RWPE2 (cell line): Measurements from ENCODE around the gene OPRD1.

Experiments
- ATAC-seq: fragments of 200-7000 bp; cut with Tn5 transposase; 3 replicates; pipeline ENCODE4 v1.9.1; 2021; ENCODE audit warnings: low read depth
- DNase-seq: peaks from one replicate; pipeline ENCODE4 v3.0.0-alpha.2; 2020; ENCODE audit warnings: low spot score
- H3K27ac ChIP-seq: fragments of 450-650 bp; 2 replicates; pipeline ENCODE4 v1.5.1; 2017; ENCODE audit warnings: mild to moderate bottlenecking; ENCODE audit not compliant: poor library complexity, severe bottlenecking
- H3K27me3 ChIP-seq: fragments of 250-450 bp; sonication (Bioruptor Pico); 2 replicates; pipeline ENCODE4 v1.5.1; 2021; ENCODE audit warnings: mild to moderate bottlenecking, moderate library complexity; ENCODE audit not compliant: insufficient read depth, poor library complexity, severe bottlenecking
- H3K36me3 ChIP-seq: fragments of 250-450 bp; sonication (Bioruptor Pico); 2 replicates; pipeline ENCODE4 v1.5.1; 2020; ENCODE audit warnings: low read depth, mild to moderate bottlenecking, moderate library complexity
- H3K4me1 ChIP-seq: fragments of 250-450 bp; sonication (Bioruptor Pico); 2 replicates; pipeline ENCODE4 v1.5.1; 2021; ENCODE audit warnings: mild to moderate bottlenecking, moderate library complexity; ENCODE audit not compliant: insufficient read depth, poor library complexity, severe bottlenecking
- H3K4me3 ChIP-seq: fragments of 250-450 bp; sonication (Bioruptor Pico); 2 replicates; pipeline ENCODE4 v1.5.1; 2021; ENCODE audit warnings: mild to moderate bottlenecking, moderate library complexity; ENCODE audit not compliant: severe bottlenecking
- H3K9me3 ChIP-seq: fragments of 250-450 bp; sonication (Bioruptor Pico); 2 replicates; pipeline ENCODE4 v1.5.1; 2021; ENCODE audit warnings: mild to moderate bottlenecking, moderate library complexity; ENCODE audit not compliant: severe bottlenecking
- CTCF ChIP-seq: fragments of 450-650 bp; IDR thresholded peaks from one replicate; pipeline ENCODE4 v1.5.1; 2017; ENCODE audit warnings: mild to moderate bottlenecking, moderate library complexity; ENCODE audit not compliant: poor library complexity, severe bottlenecking

The OPRD1 gene

DNA sequence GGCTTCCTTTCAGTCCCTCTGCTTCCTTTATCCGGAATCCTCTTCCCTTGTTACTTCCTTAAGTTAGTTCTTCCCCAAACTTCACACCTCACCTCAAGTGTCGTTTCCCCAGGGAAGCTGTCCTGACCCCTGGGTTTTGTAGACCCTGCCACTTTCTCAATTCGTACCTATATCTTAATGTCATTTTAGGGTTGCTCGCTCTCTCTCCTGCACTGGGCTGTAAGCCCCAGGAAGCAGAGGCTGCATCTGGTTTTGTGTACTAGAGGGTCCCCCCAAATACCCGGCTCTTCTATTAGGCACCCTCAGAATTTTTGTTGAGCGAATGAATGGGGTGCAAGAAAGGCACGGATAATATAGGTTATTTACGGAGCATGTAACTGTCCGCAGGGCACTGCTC is 603 bp upstream of the OPRD1 start:
- no peak for TF ChIP-seq CTCF
- ATAC-seq, result no peak
- Histone ChIP-seq H3K27me3 (peaks cover 53% of the 10 kb centered on the region), H3K9me3 (no peaks in the 10 kb centered on the region), H3K36me3 (no peaks in the 10 kb centered on the region), H3K27ac (no peak overlapping the region), H3K4me1 (no peaks in the 10 kb centered on the region), H3K4me3 (no peak overlapping the region)
- no peak for DNase-seq

DNA sequence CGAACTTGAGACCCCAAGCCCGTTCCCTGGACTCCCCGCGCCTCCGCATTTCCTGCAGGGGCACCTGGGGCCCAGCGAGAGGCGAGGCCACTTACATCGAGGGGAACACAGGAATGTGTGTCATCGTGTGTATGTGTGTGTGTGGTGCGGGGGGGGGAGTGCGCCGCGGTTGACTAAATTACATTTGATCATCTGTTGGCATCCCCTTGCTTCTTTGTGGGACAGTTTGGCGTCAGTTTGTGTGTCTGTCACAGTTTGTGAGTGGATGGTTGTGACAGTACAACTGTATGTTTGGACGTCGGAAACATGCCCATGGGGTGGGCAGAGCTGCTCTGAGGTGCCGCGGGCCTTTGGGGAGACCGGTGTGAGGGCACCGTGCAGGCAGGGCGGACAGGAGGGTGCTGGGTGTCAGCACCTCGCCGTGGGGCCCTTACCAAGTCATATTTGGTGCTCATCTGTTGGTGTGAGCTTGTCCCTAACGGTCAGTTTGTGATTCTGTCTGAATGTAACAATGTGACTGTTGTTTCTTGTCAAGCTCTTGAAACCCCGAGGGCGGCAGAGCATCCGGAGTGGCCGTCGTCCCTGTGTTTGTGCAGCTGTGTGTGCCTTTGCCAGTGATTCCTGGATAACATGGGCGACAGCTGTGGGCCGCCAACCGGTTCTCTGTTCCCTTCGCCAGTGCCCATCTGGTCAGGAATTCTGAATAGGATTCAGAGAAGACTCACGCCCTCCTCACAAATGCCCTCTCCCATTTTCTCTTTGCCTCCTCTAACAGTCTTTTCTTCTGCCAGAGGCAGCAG is 899 bp downstream of the OPRD1 start:
- no peak for DNase-seq
- no peak for ATAC-seq
- Histone ChIP-seq H3K4me1 (no peaks in the 10 kb centered on the region), H3K27ac (no peak overlapping the region), H3K36me3 (no peaks in the 10 kb centered on the region), H3K27me3 (peaks cover 53% of the 10 kb centered on the region), H3K9me3 (no peaks in the 10 kb centered on the region), H3K4me3 (no peak overlapping the region)
- no peak for TF ChIP-seq CTCF

- DNase-seq (no peak), ATAC-seq (no peak)
- Histone ChIP-seq H3K4me1 (no peaks in the 10 kb centered on the region), H3K27me3 (peaks cover 53% of the 10 kb centered on the region), H3K27ac (no peak overlapping the region), H3K36me3 (no peaks in the 10 kb centered on the region), H3K9me3 (no peaks in the 10 kb centered on the region), H3K4me3 (no peak overlapping the region)
- TF ChIP-seq CTCF, result no peak
These were observed 2.0 kb downstream of the OPRD1 start for GRCh38 chr1:28813931-28814465.

- ATAC-seq (no peak), DNase-seq (no peak)
- Histone ChIP-seq H3K36me3 (no peaks in the 10 kb centered on the region), H3K4me3 (no peak overlapping the region), H3K27me3 (peaks cover 48% of the 10 kb centered on the region), H3K9me3 (no peaks in the 10 kb centered on the region), H3K27ac (no peak overlapping the region), H3K4me1 (no peaks in the 10 kb centered on the region)
- TF ChIP-seq CTCF, result no peak
These were observed 3.7 kb downstream of the OPRD1 start for GRCh38 chr1:28815533-28816185.

- Histone ChIP-seq H3K4me3 (no peak overlapping the region), H3K4me1 (no peaks in the 10 kb centered on the region), H3K27me3 (peaks cover 36% of the 10 kb centered on the region), H3K27ac (no peak overlapping the region), H3K9me3 (no peaks in the 10 kb centered on the region), H3K36me3 (no peaks in the 10 kb centered on the region)
- DNase-seq (no peak), ATAC-seq (no peak)
- no peak for TF ChIP-seq CTCF
These were observed 5.2 kb downstream of the OPRD1 start for GRCh38 chr1:28817133-28817532.
